Retina (tissue), 1 donor: ENCODE results near the gene ZNF81.
"Not testable (repeated sequence)": the region's sequence is repeated elsewhere in the genome, so short reads cannot be mapped to it uniquely, and the experiment has no call there.

Experiments
- DNase-seq: peaks from one replicate; pipeline ENCODE4 v3.0.0-alpha.2; 2016

The ZNF81 gene

GRCh38 chrX:47846040-47846439 lies 9.3 kb downstream of the ZNF81 start:
- DNase-seq = no peak

GRCh38 chrX:47849778-47850177 lies 13.1 kb downstream of the ZNF81 start:
- DNase-seq = no peak

GRCh38 chrX:47850389-47850788 lies 13.7 kb downstream of the ZNF81 start:
- not testable (repeated sequence) for DNase-seq

GRCh38 chrX:47850901-47851300 lies 14.2 kb downstream of the ZNF81 start:
- no peak for DNase-seq

GRCh38 chrX:47854474-47854873 lies 17.8 kb downstream of the ZNF81 start:
- DNase-seq = peak; percentile 42

- DNase-seq = no peak
Observed at GRCh38 chrX:47859686-47860085, 23.0 kb downstream of the ZNF81 start.

- DNase-seq = no peak
Observed at GRCh38 chrX:47862680-47863079, 26.0 kb downstream of the ZNF81 start.

GRCh38 chrX:47863187-47863586 lies 26.5 kb downstream of the ZNF81 start:
- DNase-seq = no peak

- DNase-seq = no peak
Observed at GRCh38 chrX:47864300-47864699, 27.6 kb downstream of the ZNF81 start.

- no peak for DNase-seq
Observed at GRCh38 chrX:47864785-47865184, 28.1 kb downstream of the ZNF81 start.

- no peak for DNase-seq
Observed at GRCh38 chrX:47873123-47873522, 36.4 kb downstream of the ZNF81 start.

- DNase-seq = no peak
Observed at GRCh38 chrX:47877327-47877726, 40.6 kb downstream of the ZNF81 start.

- DNase-seq = no peak
Observed at GRCh38 chrX:47878198-47878597, 41.5 kb downstream of the ZNF81 start.

GRCh38 chrX:47879463-47879862 lies 42.8 kb downstream of the ZNF81 start:
- DNase-seq = no peak

- no peak for DNase-seq
Observed at GRCh38 chrX:47880927-47881326, 44.2 kb downstream of the ZNF81 start.

- DNase-seq = no peak
Observed at GRCh38 chrX:47885501-47885900, 48.8 kb downstream of the ZNF81 start.

GRCh38 chrX:47898024-47898423 lies 61.3 kb downstream of the ZNF81 start:
- DNase-seq = no peak

- no peak for DNase-seq
Observed at GRCh38 chrX:47900833-47901232, 64.1 kb downstream of the ZNF81 start.

GRCh38 chrX:47902161-47902560 lies 65.5 kb downstream of the ZNF81 start:
- DNase-seq = no peak

GRCh38 chrX:47915886-47916493 lies 79.3 kb downstream of the ZNF81 start:
- no peak for DNase-seq

- no peak for DNase-seq
Observed at GRCh38 chrX:47918274-47918673, 81.6 kb downstream of the ZNF81 start.

GRCh38 chrX:47927212-47927611 lies 90.5 kb downstream of the ZNF81 start:
- no peak for DNase-seq

GRCh38 chrX:47931970-47932369 lies 95.3 kb downstream of the ZNF81 start:
- DNase-seq = not testable (repeated sequence)

- no peak for DNase-seq
Observed at GRCh38 chrX:47933946-47934345, 97.2 kb downstream of the ZNF81 start.

GRCh38 chrX:47936224-47936939 lies 99.7 kb downstream of the ZNF81 start:
- DNase-seq = no peak
